GM12891 (cell line): ENCODE results near the gene CACNA1A.

Experiments
- POLR2A ChIP-seq: IDR thresholded peaks from 2 replicates; pipeline ENCODE4 v1.6.1; 2011; ENCODE audit warnings: low read depth, low read length, control low read depth
- POLR2AphosphoS5 ChIP-seq: IDR thresholded peaks from 2 replicates; pipeline ENCODE4 v1.6.1; 2011; ENCODE audit warnings: low read depth, low read length, control low read depth
- TAF1 ChIP-seq: IDR thresholded peaks from 2 replicates; pipeline ENCODE4 v1.6.1; 2011; ENCODE audit warnings: low read depth, low read length, control low read depth

- TF ChIP-seq TAF1: no peak
- TF ChIP-seq POLR2AphosphoS5: no peak
- TF ChIP-seq POLR2A: no peak
Measured at GRCh38 chr19:13252569-13253335, 253.5 kb downstream of the CACNA1A start.
